HCT116 (cell line): ENCODE data around the gene BAHD1. TPM values are rescaled to one million over a fixed set of nuclear protein-coding genes. Genes with fewer than 3 reads are reported as not detected.

ENCODE experiments used
- ATAC-seq: fragments of 200-7000 bp; cut with Tn5 transposase; 2 replicates; pipeline ENCODE4 v1.9.1; 2020; ENCODE audit warnings: mild to moderate bottlenecking, moderate library complexity
- BruUV-seq: library from RNA; stranded (reverse); fragments of 400-500 nt; replicated peaks from 2 replicates; lab custom pipeline; 2021; lab: Mats Ljungman, UMichigan
- CTCF ChIA-PET: fragments of 300-600 bp; sonication (Branson Sonifier 250); formaldehyde crosslinking; loops from one replicate; lab custom pipeline; 2021; ENCODE audit warnings: antibody characterized with exemption; lab: Charles Lee
- POLR2A ChIA-PET: fragments of 300-600, 350-600 bp; sonication (Branson Sonifier 250); formaldehyde crosslinking; loops from one replicate; lab custom pipeline; 2021; ENCODE audit warnings: antibody characterized with exemption; lab: Charles Lee
- RAD21 ChIA-PET, 2 experiments: fragments of 300-600 bp; sonication (Branson Sonifier 250); formaldehyde crosslinking; loops; one replicate each; lab custom pipeline; 2023; ENCODE audit warnings: low total read pairs in 2 of 2; ENCODE audit not compliant: uncharacterized antibody in 2 of 2, unreplicated experiment in 2 of 2, low non-redundant PET in 1 of 2; lab: Charles Lee
- DNase-seq: peaks from one replicate; pipeline ENCODE4 v3.0.0-alpha.2; 2010; ENCODE audit warnings: low read depth, low spot score
- H2AFZ ChIP-seq: fragments of 200-600 bp; shearing (Covaris generic), sonication (generic); 2 replicates; pipeline ENCODE4 v1.6.1; 2017; ENCODE audit warnings: low read depth, mixed run types, mixed read lengths, antibody characterized with exemption, low read length; ENCODE audit not compliant: poor library complexity, severe bottlenecking
- H3K27ac ChIP-seq: 2 replicates; pipeline ENCODE4 v1.5.1; 2012; ENCODE audit warnings: low read depth, low read length
- H3K27me3 ChIP-seq: fragments of 200-600 bp; sonication (generic); 2 replicates; pipeline ENCODE4 v1.6.1; 2016; ENCODE audit warnings: mixed run types, low read length, mixed read lengths; ENCODE audit not compliant: insufficient read depth
- H3K36me3 ChIP-seq, 2 experiments: fragments of 200-500 bp in 1 of 2; fragments of 200-600 bp in 1 of 2; sonication (Bioruptor generic) in 1 of 2; sonication (generic) in 1 of 2; 2 replicates each; pipeline versions ENCODE4 v1.5.1 to v1.6.1; 2014 to 2016; ENCODE audit warnings: low read length in 2 of 2, inconsistent platforms in 1 of 2, mixed read lengths in 1 of 2, mixed run types in 1 of 2; ENCODE audit not compliant: insufficient read depth in 2 of 2, control insufficient read depth in 1 of 2
- H3K4me1 ChIP-seq, 2 experiments: fragments of 200-600 bp in 1 of 2; sonication (generic) in 1 of 2; 2 replicates each; pipeline versions ENCODE4 v1.5.1 to v1.6.1; 2012 to 2017; ENCODE audit warnings: low read length in 2 of 2, inconsistent platforms in 1 of 2, mild to moderate bottlenecking in 1 of 2, mixed read lengths in 1 of 2, mixed run types in 1 of 2, moderate library complexity in 1 of 2; ENCODE audit not compliant: insufficient read depth in 2 of 2, control insufficient read depth in 1 of 2
- H3K4me2 ChIP-seq: fragments of 200-600 bp; sonication (generic); 2 replicates; pipeline ENCODE4 v1.6.1; 2017; ENCODE audit warnings: mixed run types, low read length, mixed read lengths
- H3K4me3 ChIP-seq, 2 experiments: fragments of 200-600 bp in 1 of 2; sonication (generic) in 1 of 2; replicated peaks in 1 of 2; 2 replicates each; pipeline ENCODE4 v1.5.1; 2011 to 2016; ENCODE audit warnings: low read length in 2 of 2, control low read depth in 1 of 2, low read depth in 1 of 2, mild to moderate bottlenecking in 1 of 2, mixed read lengths in 1 of 2, mixed run types in 1 of 2
- H3K79me2 ChIP-seq: fragments of 200-600 bp; sonication (generic); 2 replicates; pipeline ENCODE4 v1.6.1; 2017; ENCODE audit warnings: mild to moderate bottlenecking, mixed run types, low read length, moderate library complexity, mixed read lengths; ENCODE audit not compliant: insufficient read depth
- H3K9ac ChIP-seq: fragments of 200-600 bp; sonication (generic); 2 replicates; pipeline ENCODE4 v1.6.1; 2016; ENCODE audit warnings: low read length, mixed read lengths
- H3K9me2 ChIP-seq: fragments of 200-600 bp; sonication (generic), shearing (Covaris generic); 2 replicates; pipeline ENCODE4 v1.6.1; 2017; ENCODE audit warnings: mixed run types, mild to moderate bottlenecking, moderate library complexity; ENCODE audit not compliant: insufficient read depth
- H3K9me3 ChIP-seq, 2 experiments: fragments of 200-500 bp in 1 of 2; fragments of 200-600 bp in 1 of 2; sonication (Bioruptor generic) in 1 of 2; sonication (generic) in 1 of 2; 2 replicates each; pipeline ENCODE4 v1.6.1; 2014 to 2017; ENCODE audit warnings: low read length in 2 of 2, mixed read lengths in 2 of 2, inconsistent platforms in 1 of 2, low read depth in 1 of 2, mild to moderate bottlenecking in 1 of 2, mixed run types in 1 of 2, moderate library complexity in 1 of 2; ENCODE audit not compliant: control insufficient read depth in 1 of 2, insufficient read depth in 1 of 2
- H4K20me1 ChIP-seq: fragments of 200-600 bp; sonication (generic), shearing (Covaris generic); 2 replicates; pipeline ENCODE4 v1.6.1; 2017; ENCODE audit warnings: mixed run types, mild to moderate bottlenecking, moderate library complexity; ENCODE audit not compliant: insufficient read depth
- CBX3 ChIP-seq: IDR thresholded peaks from 2 replicates; pipeline ENCODE4 v1.6.1; 2012; ENCODE audit warnings: low read depth
- CEBPB ChIP-seq: IDR thresholded peaks from 2 replicates; pipeline ENCODE4 v1.6.1; 2012; ENCODE audit warnings: low read depth
- ELF1 ChIP-seq: IDR thresholded peaks from 2 replicates; pipeline ENCODE4 v1.6.1; 2012; ENCODE audit warnings: low read depth, borderline replicate concordance
- EZH2 ChIP-seq: fragments of 200-600 bp; sonication (generic); IDR thresholded peaks from 2 replicates; pipeline ENCODE4 v1.6.1; 2017; ENCODE audit warnings: antibody characterized with exemption, mixed run types
- POLR2A ChIP-seq: IDR thresholded peaks from 2 replicates; pipeline ENCODE4 v1.7.0; 2011; ENCODE audit warnings: borderline replicate concordance; ENCODE audit not compliant: insufficient read depth, insufficient read length; ENCODE audit errors: extremely low read depth
- POLR2AphosphoS5 ChIP-seq: IDR thresholded peaks from 2 replicates; pipeline ENCODE4 v1.6.1; 2011; ENCODE audit warnings: mild to moderate bottlenecking, low read depth, low read length, moderate library complexity
- SRF ChIP-seq: IDR thresholded peaks from 2 replicates; pipeline ENCODE4 v1.6.1; 2012; ENCODE audit warnings: low read depth
- ZFX ChIP-seq: fragments of 450-650 bp; IDR thresholded peaks from 2 replicates; pipeline ENCODE4 v1.6.1; 2017
- ZNF274 ChIP-seq: fragments of 200-500 bp; sonication (Bioruptor generic); IDR thresholded peaks from 2 replicates; pipeline ENCODE4 v1.6.1; 2014; ENCODE audit warnings: mild to moderate bottlenecking, low read depth, low read length, inconsistent platforms
- intact Hi-C: fragments of 100-400 bp; cut with micrococcal nuclease; formaldehyde crosslinking; loops from 2 replicates; pipeline ENCODE4 v1.10.0; 2022
- total RNA-seq: library from RNA; stranded (reverse); gene quantifications from one replicate; pipeline ENCODE4 v1.2.1, GENCODE V29; 2021; ENCODE audit not compliant: unreplicated experiment
- TF ChIP-seq, protein P1 (sequence below): IDR thresholded peaks from 2 replicates; pipeline ENCODE4 v1.6.1; 2012

Gene BAHD1
- total RNA-seq, 1 experiment from 2014 or later, result 25.0 TPM

DNA sequence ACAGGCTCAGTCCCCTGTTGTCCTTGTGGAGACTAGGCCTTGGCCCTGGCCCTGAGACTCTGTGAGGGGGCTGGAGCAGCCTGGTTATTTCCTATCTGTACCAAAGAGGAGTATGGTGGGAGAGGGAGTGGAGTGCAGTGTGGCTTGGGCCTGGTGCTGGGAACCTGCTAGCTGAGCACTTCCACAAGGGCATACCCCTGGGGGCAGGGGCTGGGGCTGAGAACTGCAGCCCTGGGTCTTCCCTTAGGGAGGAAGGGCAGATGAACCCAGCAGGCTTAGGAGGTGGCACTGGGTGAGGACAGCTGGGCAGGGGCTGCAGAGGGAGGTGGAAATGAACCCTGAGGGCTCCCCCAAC is 26.5 kb downstream of the BAHD1 start:
- Histone ChIP-seq H3K27ac (no peak overlapping the region), H3K9me3 (no peaks in the 10 kb centered on the region), H3K36me3 (peaks cover 8 to 9% of the 10 kb centered on the region in 2 experiments; a peak in 3 of 4 replicates), H3K4me3 (no peak overlapping the region), H3K4me1 (peaks cover 9 to 18% of the 10 kb centered on the region in 2 experiments), H4K20me1 (no peaks in the 10 kb centered on the region), H3K4me2 (no peak overlapping the region), H3K9ac (no peak overlapping the region), H3K79me2 (peaks cover 3% of the 10 kb centered on the region; the same call in 1 of the 2 replicates), H3K27me3 (no peaks in the 10 kb centered on the region), H3K9me2 (no peaks in the 10 kb centered on the region), H2AFZ (no peak overlapping the region)
- TF ChIP-seq SRF, result no peak
- no TSS peak for BruUV-seq
- ATAC-seq (no peak), DNase-seq (no peak)
- intact Hi-C loops, result no loop called here
- ChIA-PET POLR2A (no interaction called here), CTCF (no interaction called here), RAD21 (no interaction called here)

DNA sequence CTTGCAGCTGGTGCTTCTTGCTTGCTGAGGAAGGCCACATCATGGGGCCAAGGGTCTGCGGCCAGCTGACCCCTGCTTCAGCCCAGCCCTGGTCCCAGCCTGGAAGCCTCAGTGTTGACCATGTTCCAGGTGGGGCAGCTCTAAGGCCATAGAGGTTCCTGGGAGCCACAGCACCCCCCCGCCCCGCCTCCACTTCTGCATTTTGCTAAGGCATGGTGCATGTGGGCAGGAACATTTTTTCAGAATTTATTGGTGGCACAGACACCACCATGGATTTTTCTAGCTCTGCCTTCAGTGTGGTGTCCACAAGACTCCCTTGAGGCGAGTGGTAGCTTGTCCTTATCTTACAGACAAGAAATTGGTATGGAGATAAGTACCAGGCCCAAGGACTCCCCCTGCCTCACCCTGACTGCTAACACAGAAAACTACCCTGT is 28.2 kb downstream of the BAHD1 start:
- CTCF ChIA-PET, result no interaction called here
- POLR2A ChIA-PET, result no interaction called here
- TF ChIP-seq POLR2A (no peak), ZFX (no peak), CBX3 (no peak), SRF (no peak), ELF1 (no peak), CEBPB (no peak), POLR2AphosphoS5 (no peak), EZH2 (no peak), ZNF274 (no peak)
- TF ChIP-seq, protein P1, sequence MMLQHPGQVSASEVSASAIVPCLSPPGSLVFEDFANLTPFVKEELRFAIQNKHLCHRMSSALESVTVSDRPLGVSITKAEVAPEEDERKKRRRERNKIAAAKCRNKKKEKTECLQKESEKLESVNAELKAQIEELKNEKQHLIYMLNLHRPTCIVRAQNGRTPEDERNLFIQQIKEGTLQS, result no peak
- TF ChIP-seq, all 23 proteins: peak for 0

More for the DNA sequence above, 28.2 kb downstream of the BAHD1 start:
- Histone ChIP-seq H3K4me1 (peaks cover 14 to 22% of the 10 kb centered on the region in 2 experiments), H3K27me3 (no peaks in the 10 kb centered on the region), H4K20me1 (no peaks in the 10 kb centered on the region), H3K9ac (no peak overlapping the region), H3K9me3 (no peaks in the 10 kb centered on the region), H3K79me2 (peaks cover 3% of the 10 kb centered on the region; the same call in 1 of the 2 replicates), H3K27ac (no peak overlapping the region), H3K4me3 (no peak overlapping the region), H3K4me2 (no peak overlapping the region), H2AFZ (no peak overlapping the region), H3K9me2 (no peaks in the 10 kb centered on the region), H3K36me3 (peaks cover 2 to 8% of the 10 kb centered on the region in 2 experiments; a peak in 3 of 4 replicates)
- ATAC-seq (no peak), DNase-seq (no peak)
- no TSS peak for BruUV-seq
- RAD21 ChIA-PET, result no interaction called here
- intact Hi-C loops, result no loop called here
